ENCODE data around the gene FHOD3. TPM values are rescaled to one million over a fixed set of nuclear protein-coding genes. Genes with fewer than 3 reads are reported as not detected.
A peak's percentile ranks its signal among the peaks of the same experiment; 100 is the strongest.

The FHOD3 gene
- total RNA-seq, 1 experiment from 2014 or later, result 5.0 TPM

GRCh38 chr18:36530676-36531405 is 233.3 kb downstream of the FHOD3 start:
- peaks cover 12% of the 10 kb centered on the region for H3K4me1 Mint-ChIP-seq (ENCODE audit: insufficient read depth, unreplicated experiment)
- H3K36me3 Mint-ChIP-seq (ENCODE audit: insufficient read depth, unreplicated experiment), result no peaks in the 10 kb centered on the region
- intact Hi-C loops (cut with micrococcal nuclease), result no loop called here
- ChIA-PET CTCF (no interaction called here), POLR2A (no interaction called here)
- no peak overlapping the region for H3K27ac Mint-ChIP-seq (ENCODE audit: low read depth, unreplicated experiment)
- no TSS peak for BruUV-seq (replicated peaks)
- DNase-seq (ENCODE audit: unreplicated experiment), result no peak
- no peak for TF ChIP-seq CTCF (IDR thresholded peaks at IDR 0.05; ENCODE audit: unreplicated experiment)
- H3K27me3 Mint-ChIP-seq (ENCODE audit: insufficient read depth, unreplicated experiment), result no peaks in the 10 kb centered on the region
- no peaks in the 10 kb centered on the region for H3K9me3 Mint-ChIP-seq (ENCODE audit: unreplicated experiment)
- H3K4me3 Mint-ChIP-seq (ENCODE audit: unreplicated experiment), result no peak overlapping the region

DNA sequence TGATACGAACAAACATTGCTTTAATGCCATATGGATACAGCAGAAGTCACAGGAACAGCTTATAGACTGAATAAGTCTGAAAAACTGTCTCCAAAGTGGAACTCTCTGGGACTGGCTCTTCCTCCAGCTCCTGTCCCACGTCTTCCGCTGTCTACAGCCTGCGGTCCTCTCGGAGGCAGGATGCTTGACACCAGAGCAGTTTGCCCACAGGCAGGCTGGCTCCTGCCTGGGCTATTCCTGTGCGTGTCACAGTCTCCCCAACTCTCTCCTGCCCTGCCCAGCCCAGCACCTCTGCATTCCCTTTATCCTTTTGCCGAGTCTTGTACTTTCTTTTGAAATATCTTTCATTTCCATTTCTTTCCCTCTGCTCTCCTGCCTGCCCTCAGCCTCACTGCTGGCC is 234.1 kb downstream of the FHOD3 start:
- no peak for TF ChIP-seq CTCF (IDR thresholded peaks at IDR 0.05; ENCODE audit: unreplicated experiment)
- BruUV-seq (replicated peaks), result no TSS peak
- CTCF ChIA-PET, result no interaction called here
- H3K36me3 Mint-ChIP-seq (ENCODE audit: insufficient read depth, unreplicated experiment), result no peaks in the 10 kb centered on the region
- H3K4me1 Mint-ChIP-seq (ENCODE audit: insufficient read depth, unreplicated experiment), result peaks cover 12% of the 10 kb centered on the region
- no peak for DNase-seq (ENCODE audit: unreplicated experiment)
- intact Hi-C loops (cut with micrococcal nuclease), result no loop called here
- H3K4me3 Mint-ChIP-seq (ENCODE audit: unreplicated experiment), result no peak overlapping the region
- H3K27ac Mint-ChIP-seq (ENCODE audit: low read depth, unreplicated experiment), result no peak overlapping the region
- no peaks in the 10 kb centered on the region for H3K27me3 Mint-ChIP-seq (ENCODE audit: insufficient read depth, unreplicated experiment)
- H3K9me3 Mint-ChIP-seq (ENCODE audit: unreplicated experiment), result no peaks in the 10 kb centered on the region
- POLR2A ChIA-PET, result no interaction called here

- POLR2A ChIA-PET, result no interaction called here
- H3K4me3 Mint-ChIP-seq (ENCODE audit: unreplicated experiment), result no peak overlapping the region
- H3K9me3 Mint-ChIP-seq (ENCODE audit: unreplicated experiment), result no peaks in the 10 kb centered on the region
- peak overlapping the region; percentile 6 for H3K27ac Mint-ChIP-seq (ENCODE audit: low read depth, unreplicated experiment)
- no peak for TF ChIP-seq CTCF (IDR thresholded peaks at IDR 0.05; ENCODE audit: unreplicated experiment)
- BruUV-seq (replicated peaks), result no TSS peak
- CTCF ChIA-PET, result no interaction called here
- intact Hi-C loops (cut with micrococcal nuclease), result no loop called here
- H3K4me1 Mint-ChIP-seq (ENCODE audit: insufficient read depth, unreplicated experiment), result peaks cover 12% of the 10 kb centered on the region
- peak; percentile 71 for DNase-seq (ENCODE audit: unreplicated experiment)
- H3K36me3 Mint-ChIP-seq (ENCODE audit: insufficient read depth, unreplicated experiment), result no peaks in the 10 kb centered on the region
- H3K27me3 Mint-ChIP-seq (ENCODE audit: insufficient read depth, unreplicated experiment), result no peaks in the 10 kb centered on the region
Measured at GRCh38 chr18:36532394-36532793, 234.9 kb downstream of the FHOD3 start.

- H3K27me3 Mint-ChIP-seq (ENCODE audit: insufficient read depth, unreplicated experiment), result no peaks in the 10 kb centered on the region
- intact Hi-C loops (cut with micrococcal nuclease), result no loop called here
- BruUV-seq (replicated peaks), result no TSS peak
- no peak for TF ChIP-seq CTCF (IDR thresholded peaks at IDR 0.05; ENCODE audit: unreplicated experiment)
- CTCF ChIA-PET, result interaction anchor here (0.6 kb wide), 1 partner anchor 520 kb away, joined by 3 read pairs; no protein-coding TSS in a partner anchor
- POLR2A ChIA-PET, result no interaction called here
- DNase-seq (ENCODE audit: unreplicated experiment), result no peak
- H3K36me3 Mint-ChIP-seq (ENCODE audit: insufficient read depth, unreplicated experiment), result no peaks in the 10 kb centered on the region
- H3K27ac Mint-ChIP-seq (ENCODE audit: low read depth, unreplicated experiment), result peak overlapping the region; percentile 6
- H3K4me3 Mint-ChIP-seq (ENCODE audit: unreplicated experiment), result no peak overlapping the region
- H3K4me1 Mint-ChIP-seq (ENCODE audit: insufficient read depth, unreplicated experiment), result peaks cover 12% of the 10 kb centered on the region
- no peaks in the 10 kb centered on the region for H3K9me3 Mint-ChIP-seq (ENCODE audit: unreplicated experiment)
Measured at GRCh38 chr18:36532815-36533214, 235.3 kb downstream of the FHOD3 start.
